GM13976 (cell line): Measurements from ENCODE around the gene C21orf91.

Source experiments
- DNase-seq: peaks from one replicate; pipeline ENCODE4 v3.0.0; 2012; ENCODE audit warnings: low spot score
- in situ Hi-C: fragments of 300-500 bp; cut with MboI; formaldehyde crosslinking; loops from one replicate; pipeline ENCODE4 v1.12.0; 2022; ENCODE audit warnings: low sequenced_read_pairs, mixed read lengths, inconsistent platforms; ENCODE audit not compliant: unreplicated experiment
- TF ChIP-seq, protein P1 (sequence below): IDR thresholded peaks from 2 replicates; pipeline ENCODE4 v1.5.1; 2012; ENCODE audit warnings: borderline replicate concordance, mild to moderate bottlenecking; ENCODE audit not compliant: insufficient read depth; ENCODE audit errors: extremely low read depth, missing control alignments, control extremely low read depth

The C21orf91 gene

GRCh38 chr21:17819114-17819876 lies at the start of gene C21orf91:
Gene C21orf91, minus strand, starts transcription at chr21:17819356. Its CDS starts 1,038 bp downstream, at chr21:17818318.
- DNase-seq: peak; percentile 90
- TF ChIP-seq, protein P1, sequence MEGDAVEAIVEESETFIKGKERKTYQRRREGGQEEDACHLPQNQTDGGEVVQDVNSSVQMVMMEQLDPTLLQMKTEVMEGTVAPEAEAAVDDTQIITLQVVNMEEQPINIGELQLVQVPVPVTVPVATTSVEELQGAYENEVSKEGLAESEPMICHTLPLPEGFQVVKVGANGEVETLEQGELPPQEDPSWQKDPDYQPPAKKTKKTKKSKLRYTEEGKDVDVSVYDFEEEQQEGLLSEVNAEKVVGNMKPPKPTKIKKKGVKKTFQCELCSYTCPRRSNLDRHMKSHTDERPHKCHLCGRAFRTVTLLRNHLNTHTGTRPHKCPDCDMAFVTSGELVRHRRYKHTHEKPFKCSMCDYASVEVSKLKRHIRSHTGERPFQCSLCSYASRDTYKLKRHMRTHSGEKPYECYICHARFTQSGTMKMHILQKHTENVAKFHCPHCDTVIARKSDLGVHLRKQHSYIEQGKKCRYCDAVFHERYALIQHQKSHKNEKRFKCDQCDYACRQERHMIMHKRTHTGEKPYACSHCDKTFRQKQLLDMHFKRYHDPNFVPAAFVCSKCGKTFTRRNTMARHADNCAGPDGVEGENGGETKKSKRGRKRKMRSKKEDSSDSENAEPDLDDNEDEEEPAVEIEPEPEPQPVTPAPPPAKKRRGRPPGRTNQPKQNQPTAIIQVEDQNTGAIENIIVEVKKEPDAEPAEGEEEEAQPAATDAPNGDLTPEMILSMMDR: no peak
- in situ Hi-C loops: no loop called here

DNA sequence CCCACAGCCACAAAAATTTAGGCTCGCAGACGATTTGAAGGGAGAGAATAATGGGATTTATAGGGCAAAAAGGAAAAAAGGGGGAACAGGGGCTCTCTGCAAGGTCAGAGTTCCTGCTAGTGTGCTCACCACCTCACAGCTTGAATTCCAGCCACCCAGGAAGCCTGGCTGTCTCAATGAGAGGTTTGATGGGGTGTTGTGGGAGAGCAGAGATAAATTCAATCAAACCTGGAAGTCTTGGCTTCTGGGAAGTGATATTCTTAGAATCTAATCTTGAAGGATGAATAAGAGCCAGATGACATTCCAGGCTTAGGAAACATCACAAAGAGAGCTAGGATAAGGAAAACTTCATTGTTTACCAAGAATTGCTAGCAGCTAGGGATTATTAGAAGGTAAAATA lies 47.4 kb upstream of the C21orf91 start:
- TF ChIP-seq, protein P1: no peak
- no peak for DNase-seq
- in situ Hi-C loops: no loop called here

DNA sequence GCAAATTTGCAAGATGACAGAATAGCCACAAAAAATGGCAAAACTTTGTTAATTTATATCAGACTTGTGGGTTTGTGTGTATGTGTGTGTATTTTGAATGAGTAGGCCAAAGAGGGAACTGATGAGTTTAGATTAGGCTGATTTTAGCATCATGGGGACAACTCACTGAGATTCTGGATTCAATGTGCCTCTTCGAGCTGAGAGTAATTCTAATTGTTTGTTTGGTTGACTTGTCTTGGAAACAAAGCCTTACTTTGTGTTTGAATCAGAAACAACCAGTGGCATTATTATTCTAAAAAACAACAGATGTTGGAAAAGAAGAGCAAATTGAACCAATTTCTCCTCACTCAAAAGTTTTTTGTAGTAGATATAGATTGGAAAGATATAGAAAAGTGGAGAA lies 40.5 kb upstream of the C21orf91 start:
- in situ Hi-C loops: no loop called here
- DNase-seq: no peak
- TF ChIP-seq, protein P1: no peak

DNA sequence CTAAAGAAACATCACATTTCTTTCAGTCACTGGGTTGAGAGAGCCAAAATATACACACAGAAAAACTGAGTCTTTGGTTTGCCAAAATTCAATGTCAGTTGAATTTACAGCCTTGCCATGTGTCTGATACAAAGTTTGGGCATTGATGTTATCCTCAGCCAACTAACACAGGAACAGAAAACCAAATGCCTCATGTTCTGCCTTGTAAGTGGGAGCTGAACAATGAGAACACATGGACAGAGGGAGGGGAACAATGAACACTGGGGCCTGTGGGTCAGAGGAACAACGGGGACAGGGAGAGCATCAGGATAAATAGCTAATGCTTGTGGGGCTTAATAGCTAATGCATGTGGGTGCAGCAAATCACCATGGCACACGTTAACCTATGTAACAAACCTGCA lies 39.6 kb upstream of the C21orf91 start:
- no peak for DNase-seq
- in situ Hi-C loops: no loop called here
- TF ChIP-seq, protein P1: no peak

- no peak for DNase-seq
- in situ Hi-C loops: no loop called here
Observed at GRCh38 chr21:17854745-17855144, 35.6 kb upstream of the C21orf91 start.

DNA sequence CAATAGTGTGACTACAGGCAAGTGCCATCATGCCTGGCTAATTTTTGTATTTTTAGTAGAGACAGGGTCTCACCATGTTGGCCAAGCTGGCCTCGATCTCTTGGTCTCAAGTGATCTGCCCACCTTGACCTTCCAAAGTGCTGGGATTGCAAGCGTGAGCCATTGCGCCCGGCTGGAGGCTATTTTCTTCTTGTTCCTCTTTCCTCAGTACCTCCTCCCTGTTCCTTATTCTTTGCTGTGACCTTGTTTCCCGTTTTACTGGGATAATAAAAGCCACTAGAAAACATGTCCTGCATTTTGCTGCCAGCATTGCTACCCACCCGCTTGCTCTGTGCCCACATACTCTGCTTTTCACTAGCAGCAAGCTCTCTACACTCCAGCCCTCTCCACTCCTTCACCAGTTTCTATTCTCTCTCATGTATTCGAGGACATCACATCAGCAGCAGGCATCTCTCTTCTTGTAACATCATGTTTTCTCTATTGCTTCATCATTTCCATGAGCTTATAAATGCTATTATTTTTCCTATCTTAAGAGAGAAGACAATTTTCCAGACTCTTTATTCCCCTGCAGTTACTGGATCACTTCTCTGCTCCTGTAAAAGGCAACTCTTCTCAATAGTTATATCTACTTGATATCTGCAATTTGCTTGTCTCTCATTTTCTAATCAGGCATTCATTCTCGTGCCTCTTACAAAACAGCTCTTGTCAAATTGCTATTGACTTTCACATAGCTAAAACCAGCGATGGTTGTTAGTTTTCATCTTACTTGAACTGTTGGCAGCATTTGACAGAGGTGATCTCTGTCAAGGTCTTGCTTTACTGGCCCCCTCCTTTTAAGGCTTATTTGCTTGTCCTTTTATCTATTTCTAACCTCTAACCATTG lies 34.5 kb upstream of the C21orf91 start:
- in situ Hi-C loops: no loop called here
- TF ChIP-seq, protein P1: no peak
- no peak for DNase-seq

More at GRCh38 chr21:17854745-17855144, 35.6 kb upstream of the C21orf91 start:
- TF ChIP-seq, protein P1: no peak
